K562 (cell line): ENCODE results near the gene FUCA1. TPM values are rescaled to one million over a fixed set of nuclear protein-coding genes. Genes with fewer than 3 reads are reported as not detected.
A peak's percentile ranks its signal among the peaks of the same experiment; 100 is the strongest.

Experiments
- BCL6 ChIP-seq: fragments of 250-450 bp; sonication (Bioruptor Pico); IDR thresholded peaks from 2 replicates; pipeline ENCODE4 v1.4.0; 2020
- ETV6 ChIP-seq, 3 experiments: fragments of 150-350 bp in 1 of 3; sonication (generic) in 1 of 3; formaldehyde crosslinking in 1 of 3; IDR thresholded peaks; 2 replicates each; pipeline versions ENCODE4 v1.6.1 to v1.8.0; 2014 to 2022; ENCODE audit warnings: borderline replicate concordance in 2 of 3, low read depth in 2 of 3, antibody characterized with exemption in 1 of 3, low read length in 1 of 3, mild to moderate bottlenecking in 1 of 3, missing genetic modification reagents in 1 of 3
- GATAD2B ChIP-seq: fragments of 450-650 bp; IDR thresholded peaks from 2 replicates; pipeline ENCODE4 v1.6.1; 2017; ENCODE audit warnings: mild to moderate bottlenecking, borderline replicate concordance
- HCFC1 ChIP-seq: IDR thresholded peaks from 2 replicates; pipeline ENCODE4 v1.6.1; 2012; ENCODE audit warnings: low read depth, low read length, improper control_type of control experiment
- HLTF ChIP-seq: fragments of 450-650 bp; IDR thresholded peaks from 2 replicates; pipeline ENCODE4 v1.6.1; 2016
- HNRNPUL1 ChIP-seq: fragments of 200-400 bp; formaldehyde crosslinking; IDR thresholded peaks from 2 replicates; pipeline ENCODE4 v1.6.1; 2017; ENCODE audit warnings: low read length
- HSF4 ChIP-seq: fragments of 250-450 bp; sonication (Bioruptor Pico); IDR thresholded peaks from 2 replicates; pipeline ENCODE4 v2.1.2; 2022; ENCODE audit warnings: mild to moderate bottlenecking, moderate library complexity, borderline replicate concordance
- MAFG ChIP-seq: fragments of 450-650 bp; conservative IDR thresholded peaks from 2 replicates; pipeline ENCODE4 v1.6.1; 2016; ENCODE audit warnings: missing genetic modification characterization, missing compliant biosample characterization
- MLLT1 ChIP-seq, 2 experiments: fragments of 450-650 bp; IDR thresholded peaks; 2 replicates each; pipeline ENCODE4 v1.6.1; 2016
- NCOR1 ChIP-seq: fragments of 450-650 bp; IDR thresholded peaks from 2 replicates; pipeline ENCODE4 v1.6.1; 2016; ENCODE audit warnings: mild to moderate bottlenecking, moderate library complexity
- PCBP2 ChIP-seq: fragments of 200-400 bp; formaldehyde crosslinking; IDR thresholded peaks from 2 replicates; pipeline ENCODE4 v1.6.1; 2018; ENCODE audit warnings: low read length, low read depth, mild to moderate bottlenecking, moderate library complexity; ENCODE audit not compliant: poor library complexity, severe bottlenecking
- SMAD3 ChIP-seq: fragments of 450-650 bp; formaldehyde crosslinking; conservative IDR thresholded peaks from 2 replicates; pipeline ENCODE4 v1.4.0; 2020; ENCODE audit warnings: mild to moderate bottlenecking
- SMARCA4 ChIP-seq: fragments of 450-650 bp; IDR thresholded peaks from 2 replicates; pipeline ENCODE4 v1.6.1; 2016
- SMARCB1 ChIP-seq: IDR thresholded peaks from 2 replicates; pipeline ENCODE4 v1.6.1; 2011; ENCODE audit warnings: improper control_type of control experiment, low read depth; ENCODE audit not compliant: insufficient read length
- SMARCE1 ChIP-seq: fragments of 450-650 bp; IDR thresholded peaks from 2 replicates; pipeline ENCODE4 v1.7.1; 2016; ENCODE audit warnings: mild to moderate bottlenecking
- TCF7 ChIP-seq: sonication (generic); IDR thresholded peaks from 2 replicates; pipeline ENCODE4 v1.6.1; 2016; ENCODE audit warnings: antibody characterized with exemption, borderline replicate concordance
- TEAD2 ChIP-seq: fragments of 450-650 bp; IDR thresholded peaks from 2 replicates; pipeline ENCODE4 v1.6.1; 2016; ENCODE audit warnings: missing genetic modification characterization, control low read depth, missing compliant biosample characterization
- TEAD4 ChIP-seq, 2 experiments: sonication (generic) in 1 of 2; formaldehyde crosslinking in 1 of 2; IDR thresholded peaks; 2 replicates each; pipeline versions ENCODE4 v1.6.1 to v1.8.0; 2012 to 2022; ENCODE audit warnings: borderline replicate concordance in 1 of 2, inconsistent platforms in 1 of 2, low read length in 1 of 2, mild to moderate bottlenecking in 1 of 2, missing genetic modification reagents in 1 of 2
- VEZF1 ChIP-seq: fragments of 200-800 bp; sonication (Bioruptor generic); IDR thresholded peaks from 2 replicates; pipeline ENCODE4 v1.6.1; 2017; ENCODE audit warnings: missing genetic modification characterization, missing compliant biosample characterization
- YBX1 ChIP-seq: fragments of 450-650 bp; IDR thresholded peaks from 2 replicates; pipeline ENCODE4 v1.7.1; 2016; ENCODE audit warnings: mild to moderate bottlenecking
- YY1 ChIP-seq, 3 experiments: IDR thresholded peaks; 2 replicates each; pipeline ENCODE4 v1.6.1; 2011; ENCODE audit warnings: low read length in 2 of 3, mild to moderate bottlenecking in 2 of 3, moderate library complexity in 2 of 3, borderline replicate concordance in 1 of 3, control low read depth in 1 of 3, low read depth in 1 of 3; ENCODE audit not compliant: insufficient read depth in 3 of 3, insufficient replicate concordance in 2 of 3, control insufficient read depth in 1 of 3, insufficient read length in 1 of 3; ENCODE audit errors: extremely low read depth in 1 of 3
- ZNF280A ChIP-seq: fragments of 450-650 bp; IDR thresholded peaks from 2 replicates; pipeline ENCODE4 v1.6.1; 2018; ENCODE audit warnings: mild to moderate bottlenecking, low read depth; ENCODE audit not compliant: partially characterized antibody
- ZNF699 ChIP-seq: fragments of 250-450 bp; sonication (Bioruptor Pico); IDR thresholded peaks from 2 replicates; pipeline ENCODE4 v1.8.0; 2021; ENCODE audit warnings: mild to moderate bottlenecking, moderate library complexity; ENCODE audit not compliant: insufficient replicate concordance
- polyA plus RNA-seq, 8 experiments: library from polyadenylated mRNA; depleted of rRNA in 4 of 8; stranded (reverse) in 5 of 8; unstranded in 3 of 8; fragments of >200 nt; fragmentation: Nextera tagmentation in 2 of 8; fragmentation: Illumina TruSeq in 1 of 8; extraction: Ambion mirVana in 2 of 8; extraction: Trizol in 1 of 8; gene quantifications; 2 replicates each; pipeline versions ENCODE4 v1.2.1 to v1.2.3, GENCODE V29; 2011 to 2014; ENCODE audit warnings: inconsistent platforms in 1 of 8, missing spikeins in 1 of 8
- total RNA-seq, 7 experiments: library from RNA; depleted of rRNA in 6 of 7; stranded (reverse); fragments of >200 nt in 6 of 7; fragmentation: Illumina TruSeq in 2 of 7; extraction: Trizol in 2 of 7; gene quantifications; 2 replicates each; pipeline versions ENCODE4 v1.2.1 to v1.2.3, GENCODE V29; 2011 to 2021; ENCODE audit warnings: low replicate concordance in 1 of 7

Gene FUCA1
- total and polyA plus RNA-seq, 9 of the 15 experiments (the other 6 are each of a cell fraction or from before 2014, with no cell fraction given): 7.0 to 20.5 (median 13.5) TPM

- TF ChIP-seq MLLT1 (IDR thresholded peaks at IDR 0.05) (no peak), YBX1 (no peak), TCF7 (no peak), PCBP2 (no peak), SMAD3 (CRISPR knock-in tag) (no peak), MAFG (tag) (no peak), HSF4 (no peak), SMARCE1 (peak; percentile 77; the same call in 1 of the 2 replicates), ZNF280A (no peak), TEAD4 (IDR thresholded peaks at IDR 0.05; ENCODE audit: low read length) (peak; percentile 3; the same call in 1 of the 2 replicates), TEAD4 (CRISPR knock-in tag; IDR thresholded peaks at IDR 0.05; ENCODE audit: borderline replicate concordance) (no peak), HNRNPUL1 (no peak), HCFC1 (no peak), ETV6 (IDR thresholded peaks at IDR 0.05; ENCODE audit: borderline replicate concordance in 1 of 2, low read depth in 2 of 2, low read length in 1 of 2) (no peak), ETV6 (CRISPR knock-in tag; IDR thresholded peaks at IDR 0.05; ENCODE audit: borderline replicate concordance) (no peak), NCOR1 (0 out of 2 replicates have a peak, but pooled peaks have one; percentile 9), HLTF (no peak), ZNF699 (CRISPR knock-in tag) (no peak), SMARCA4 (no peak; the same call in 1 of the 2 replicates), YY1 (IDR thresholded peaks at IDR 0.05; ENCODE audit: borderline replicate concordance in 1 of 3, control insufficient read depth in 1 of 3, extremely low read depth in 1 of 3, insufficient read depth in 3 of 3, insufficient read length in 1 of 3, insufficient replicate concordance in 2 of 3, low read depth in 1 of 3, low read length in 2 of 3) (no peak), SMARCB1 (peak; percentile 31), TEAD2 (tag) (no peak), VEZF1 (CRISPR knock-in tag) (no peak), BCL6 (CRISPR knock-in tag) (no peak), GATAD2B (no peak)
Observed at GRCh38 chr1:23916209-23917131, 48.4 kb upstream of the FUCA1 start (continued).
